Right lobe of liver (tissue), 4 donors: ENCODE data around the gene RALBP1.

Source experiments
- POLR2A ChIP-seq: fragments of 450-650 bp; IDR thresholded peaks from one replicate; pipeline ENCODE4 v1.6.1; 2017; ENCODE audit warnings: antibody characterized with exemption, mild to moderate bottlenecking
- TF ChIP-seq, protein P1 (sequence below), 4 donors: fragments of 200-600 bp in 3 of 4; fragments of 450-650 bp in 1 of 4; IDR thresholded peaks; one replicate each; pipeline versions ENCODE4 v1.5.1 to v1.8.0; 2016 to 2022; ENCODE audit warnings: antibody characterized with exemption in 4 of 4, mild to moderate bottlenecking in 2 of 4
- donor health status: DM: no; HTN: no; CAD: no.
- donor health status: DM: no; HTN: no; CAD: no.
- donor health status: DM: no; HTN: yes; CAD: no.

DNA sequence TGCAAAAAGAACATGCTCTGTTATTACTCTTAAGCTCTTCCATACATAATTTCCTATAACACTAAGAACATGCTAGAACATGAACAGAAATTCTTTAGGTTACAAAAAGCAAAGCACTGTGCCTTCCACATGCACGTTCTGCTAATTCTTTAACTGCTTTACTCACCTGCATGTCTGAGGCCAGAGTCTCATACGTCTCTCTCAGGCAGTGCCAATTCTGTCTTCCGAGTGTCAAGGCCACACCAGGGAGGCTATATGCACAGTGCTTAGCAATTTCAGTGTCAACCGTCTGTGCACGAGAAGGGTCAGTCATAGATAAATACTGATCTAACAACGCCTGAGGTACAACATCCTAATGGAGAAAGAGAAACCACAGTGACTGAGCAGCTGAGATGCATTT lies 83.9 kb downstream of the RALBP1 start:
- TF ChIP-seq, protein P1, sequence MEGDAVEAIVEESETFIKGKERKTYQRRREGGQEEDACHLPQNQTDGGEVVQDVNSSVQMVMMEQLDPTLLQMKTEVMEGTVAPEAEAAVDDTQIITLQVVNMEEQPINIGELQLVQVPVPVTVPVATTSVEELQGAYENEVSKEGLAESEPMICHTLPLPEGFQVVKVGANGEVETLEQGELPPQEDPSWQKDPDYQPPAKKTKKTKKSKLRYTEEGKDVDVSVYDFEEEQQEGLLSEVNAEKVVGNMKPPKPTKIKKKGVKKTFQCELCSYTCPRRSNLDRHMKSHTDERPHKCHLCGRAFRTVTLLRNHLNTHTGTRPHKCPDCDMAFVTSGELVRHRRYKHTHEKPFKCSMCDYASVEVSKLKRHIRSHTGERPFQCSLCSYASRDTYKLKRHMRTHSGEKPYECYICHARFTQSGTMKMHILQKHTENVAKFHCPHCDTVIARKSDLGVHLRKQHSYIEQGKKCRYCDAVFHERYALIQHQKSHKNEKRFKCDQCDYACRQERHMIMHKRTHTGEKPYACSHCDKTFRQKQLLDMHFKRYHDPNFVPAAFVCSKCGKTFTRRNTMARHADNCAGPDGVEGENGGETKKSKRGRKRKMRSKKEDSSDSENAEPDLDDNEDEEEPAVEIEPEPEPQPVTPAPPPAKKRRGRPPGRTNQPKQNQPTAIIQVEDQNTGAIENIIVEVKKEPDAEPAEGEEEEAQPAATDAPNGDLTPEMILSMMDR (IDR thresholded peaks at IDR 0.05), result no peak
- no peak for TF ChIP-seq POLR2A
